PFSK-1 (cell line): ENCODE data around the gene ACOX1.

Experiments
- FOXP2 ChIP-seq: optimal IDR thresholded peaks from 2 replicates; pipeline ENCODE3; 2011; ENCODE audit warnings: borderline replicate concordance, control low read depth, inconsistent platforms; ENCODE audit not compliant: insufficient read depth; ENCODE audit errors: extremely low read length, extremely low read depth
- POLR2AphosphoS5 ChIP-seq: IDR thresholded peaks from 2 replicates; pipeline ENCODE4 v1.6.1; 2012; ENCODE audit warnings: low read depth, mild to moderate bottlenecking, control low read depth, low read length, moderate library complexity
- SIN3A ChIP-seq: IDR thresholded peaks from 2 replicates; pipeline ENCODE4 v1.6.1; 2012; ENCODE audit warnings: mild to moderate bottlenecking, low read length, moderate library complexity, borderline replicate concordance; ENCODE audit not compliant: insufficient read depth
- TAF1 ChIP-seq: IDR thresholded peaks from 2 replicates; pipeline ENCODE4 v1.6.1; 2012; ENCODE audit warnings: low read length, control low read depth, borderline replicate concordance; ENCODE audit not compliant: insufficient read depth
- TF ChIP-seq, protein P1 (sequence below), 2 experiments: IDR thresholded peaks; 2 replicates each; pipeline versions ENCODE4 v1.6.1 to v1.8.0; 2011 to 2012; ENCODE audit warnings: low read depth in 2 of 2, low read length in 2 of 2, control low read depth in 1 of 2, inconsistent platforms in 1 of 2, mild to moderate bottlenecking in 1 of 2, moderate library complexity in 1 of 2; ENCODE audit not compliant: insufficient read depth in 1 of 2

DNA sequence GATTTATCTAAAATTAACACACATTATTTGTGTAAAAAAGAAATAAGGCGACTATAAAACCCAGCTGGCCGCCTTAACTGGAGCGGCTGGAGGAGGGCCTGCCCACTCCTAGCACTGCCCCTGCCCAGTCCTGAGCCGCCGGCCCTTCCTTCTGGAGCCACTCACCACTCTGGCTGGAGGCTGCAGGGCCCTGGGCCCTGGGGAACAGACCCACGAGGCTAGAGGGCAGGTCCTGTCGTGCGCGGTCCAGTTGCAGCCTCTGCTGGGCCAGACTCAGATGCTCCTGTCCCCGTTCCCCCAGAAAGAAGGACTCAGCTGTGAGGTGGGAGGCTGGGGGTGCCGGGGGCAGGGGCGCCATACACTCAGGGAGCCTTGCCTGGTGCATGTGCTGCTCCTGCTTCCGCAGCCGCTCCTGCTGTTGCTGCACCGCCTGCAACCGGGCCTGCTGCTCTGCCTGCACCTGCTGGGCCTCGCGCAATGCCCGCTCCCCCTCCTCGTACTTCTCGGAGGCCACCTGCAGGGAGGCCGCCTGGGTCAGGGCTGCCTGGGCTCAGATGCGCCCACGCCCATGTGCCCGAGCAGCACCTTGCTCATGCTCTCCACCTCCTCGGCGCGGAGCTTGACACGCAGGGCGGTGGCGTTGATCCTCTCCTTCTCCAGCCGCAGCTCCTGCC is 65.3 kb downstream of the ACOX1 start:
- TF ChIP-seq SIN3A (no peak), TAF1 (no peak), POLR2AphosphoS5 (no peak), FOXP2 (no peak)
- TF ChIP-seq, protein P1, sequence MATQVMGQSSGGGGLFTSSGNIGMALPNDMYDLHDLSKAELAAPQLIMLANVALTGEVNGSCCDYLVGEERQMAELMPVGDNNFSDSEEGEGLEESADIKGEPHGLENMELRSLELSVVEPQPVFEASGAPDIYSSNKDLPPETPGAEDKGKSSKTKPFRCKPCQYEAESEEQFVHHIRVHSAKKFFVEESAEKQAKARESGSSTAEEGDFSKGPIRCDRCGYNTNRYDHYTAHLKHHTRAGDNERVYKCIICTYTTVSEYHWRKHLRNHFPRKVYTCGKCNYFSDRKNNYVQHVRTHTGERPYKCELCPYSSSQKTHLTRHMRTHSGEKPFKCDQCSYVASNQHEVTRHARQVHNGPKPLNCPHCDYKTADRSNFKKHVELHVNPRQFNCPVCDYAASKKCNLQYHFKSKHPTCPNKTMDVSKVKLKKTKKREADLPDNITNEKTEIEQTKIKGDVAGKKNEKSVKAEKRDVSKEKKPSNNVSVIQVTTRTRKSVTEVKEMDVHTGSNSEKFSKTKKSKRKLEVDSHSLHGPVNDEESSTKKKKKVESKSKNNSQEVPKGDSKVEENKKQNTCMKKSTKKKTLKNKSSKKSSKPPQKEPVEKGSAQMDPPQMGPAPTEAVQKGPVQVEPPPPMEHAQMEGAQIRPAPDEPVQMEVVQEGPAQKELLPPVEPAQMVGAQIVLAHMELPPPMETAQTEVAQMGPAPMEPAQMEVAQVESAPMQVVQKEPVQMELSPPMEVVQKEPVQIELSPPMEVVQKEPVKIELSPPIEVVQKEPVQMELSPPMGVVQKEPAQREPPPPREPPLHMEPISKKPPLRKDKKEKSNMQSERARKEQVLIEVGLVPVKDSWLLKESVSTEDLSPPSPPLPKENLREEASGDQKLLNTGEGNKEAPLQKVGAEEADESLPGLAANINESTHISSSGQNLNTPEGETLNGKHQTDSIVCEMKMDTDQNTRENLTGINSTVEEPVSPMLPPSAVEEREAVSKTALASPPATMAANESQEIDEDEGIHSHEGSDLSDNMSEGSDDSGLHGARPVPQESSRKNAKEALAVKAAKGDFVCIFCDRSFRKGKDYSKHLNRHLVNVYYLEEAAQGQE (IDR thresholded peaks at IDR 0.05; ENCODE audit: insufficient read depth in 1 of 2, low read depth in 2 of 2, low read length in 2 of 2) = no peak
